Hematopoietic multipotent progenitor cell treated with erythropoietin and hydrocortisone succinate and interleukin-3 and kit ligand, for 6 days (in vitro differentiated cells): ENCODE measurements around the gene C20orf96.
"Not testable (repeated sequence)": the region's sequence is repeated elsewhere in the genome, so short reads cannot be mapped to it uniquely, and the experiment has no call there.

Source experiments
- DNase-seq: peaks from one replicate; pipeline ENCODE4 v3.0.0-alpha.2; 2015

C20orf96 gene

GRCh38 chr20:290084-290831 lies at the start of gene C20orf96:
Gene C20orf96, minus strand, starts transcription at chr20:290750. Its CDS starts 140 bp downstream, at chr20:290610.
- DNase-seq: peak; percentile 98

GRCh38 chr20:336040-336439 lies 45.5 kb upstream of the C20orf96 start:
- DNase-seq: not testable (repeated sequence)

GRCh38 chr20:334578-334977 lies 44.0 kb upstream of the C20orf96 start:
- no peak for DNase-seq

- DNase-seq: peak; percentile 92
Measured at GRCh38 chr20:330233-331149, 39.9 kb upstream of the C20orf96 start.

- no peak for DNase-seq
Measured at GRCh38 chr20:329851-330232, 39.3 kb upstream of the C20orf96 start.

- no peak for DNase-seq
Measured at GRCh38 chr20:328975-329695, 38.6 kb upstream of the C20orf96 start.

GRCh38 chr20:328027-328974 lies 37.8 kb upstream of the C20orf96 start:
- DNase-seq: no peak

GRCh38 chr20:327186-328026 lies 36.9 kb upstream of the C20orf96 start:
- DNase-seq: peak; percentile 94

GRCh38 chr20:326645-327185 lies 36.2 kb upstream of the C20orf96 start:
- DNase-seq: no peak

GRCh38 chr20:325889-326644 lies 35.5 kb upstream of the C20orf96 start:
- peak; percentile 66 for DNase-seq

GRCh38 chr20:325045-325888 lies 34.7 kb upstream of the C20orf96 start, which contains the start of gene SOX12:
Gene SOX12, plus strand, starts transcription at chr20:325552. Its CDS starts 373 bp downstream, at chr20:325925.
- peak; percentile 95 for DNase-seq

GRCh38 chr20:324177-325044 lies 33.9 kb upstream of the C20orf96 start:
- peak; percentile 93 for DNase-seq

GRCh38 chr20:316316-317068 lies 25.9 kb upstream of the C20orf96 start:
- DNase-seq: no peak

GRCh38 chr20:313948-314347 lies 23.4 kb upstream of the C20orf96 start:
- no peak for DNase-seq

GRCh38 chr20:313402-313801 lies 22.9 kb upstream of the C20orf96 start:
- no peak for DNase-seq

GRCh38 chr20:312866-313265 lies 22.3 kb upstream of the C20orf96 start:
- DNase-seq: no peak

GRCh38 chr20:312067-312466 lies 21.5 kb upstream of the C20orf96 start:
- no peak for DNase-seq
